ENCODE results near the gene SERTM1.

The SERTM1 gene

DNA sequence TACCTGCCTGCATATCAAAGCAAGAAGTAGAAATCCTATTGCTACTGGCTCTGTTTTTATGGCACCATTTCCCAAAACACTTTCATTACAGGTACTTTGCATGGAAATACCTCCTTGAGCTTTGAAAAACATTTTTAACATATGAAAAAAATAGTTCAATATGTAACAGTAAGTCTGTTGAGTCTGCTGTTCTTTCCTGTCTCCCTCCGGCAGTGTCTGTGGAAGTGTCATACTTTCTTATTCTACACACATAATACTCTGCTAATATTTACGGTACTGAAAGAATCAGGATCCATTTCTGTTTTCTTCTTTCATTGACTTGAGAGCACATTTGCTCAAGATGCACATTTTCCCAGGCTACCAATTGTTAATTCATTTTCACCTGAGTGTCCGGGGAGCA, 8.2 kb upstream of the SERTM1 start:
- no peak for TF ChIP-seq EZH2 (IDR thresholded peaks at IDR 0.05; ENCODE audit: borderline replicate concordance, low read length)
- TF ChIP-seq CTCF (IDR thresholded peaks at IDR 0.05; ENCODE audit: low read length): no peak
- no peak overlapping the region for H3K9ac ChIP-seq (ENCODE audit: low read length)
- H3K4me3 ChIP-seq (ENCODE audit: low read depth, low read length, poor library complexity, severe bottlenecking): no peak overlapping the region
- H3K9me3 ChIP-seq (ENCODE audit: low read length): no peaks in the 10 kb centered on the region
- no peaks in the 10 kb centered on the region for H3K4me1 ChIP-seq (ENCODE audit: insufficient read depth, low read length, severe bottlenecking)
- H3K36me3 ChIP-seq (ENCODE audit: insufficient read depth, low read length): no peaks in the 10 kb centered on the region
- H2AFZ ChIP-seq (ENCODE audit: low read length): no peak overlapping the region
- H3K4me2 ChIP-seq (ENCODE audit: low read length): no peak overlapping the region
- no peaks in the 10 kb centered on the region for H3F3A ChIP-seq (ENCODE audit: insufficient read depth, low read length)
- no peak overlapping the region for H3K27ac ChIP-seq (ENCODE audit: low read depth, low read length, poor library complexity, severe bottlenecking)
- no peaks in the 10 kb centered on the region for H3K27me3 ChIP-seq (ENCODE audit: insufficient read depth, low read length)
- no peaks in the 10 kb centered on the region for H3K9me2 ChIP-seq (ENCODE audit: low read depth, low read length)
- H3K79me2 ChIP-seq (ENCODE audit: insufficient read depth, low read length): no peaks in the 10 kb centered on the region
- no peaks in the 10 kb centered on the region for H4K20me1 ChIP-seq (ENCODE audit: insufficient read depth, low read length)

- no peaks in the 10 kb centered on the region for H3K9me3 ChIP-seq (ENCODE audit: low read length)
- no peaks in the 10 kb centered on the region for H3F3A ChIP-seq (ENCODE audit: insufficient read depth, low read length)
- H3K36me3 ChIP-seq (ENCODE audit: insufficient read depth, low read length): no peaks in the 10 kb centered on the region
- no peak overlapping the region for H3K4me3 ChIP-seq (ENCODE audit: low read depth, low read length, poor library complexity, severe bottlenecking)
- no peak overlapping the region for H2AFZ ChIP-seq (ENCODE audit: low read length)
- H3K79me2 ChIP-seq (ENCODE audit: insufficient read depth, low read length): no peaks in the 10 kb centered on the region
- TF ChIP-seq EZH2 (IDR thresholded peaks at IDR 0.05; ENCODE audit: borderline replicate concordance, low read length): no peak
- no peak for TF ChIP-seq CTCF (IDR thresholded peaks at IDR 0.05; ENCODE audit: low read length)
- no peak overlapping the region for H3K27ac ChIP-seq (ENCODE audit: low read depth, low read length, poor library complexity, severe bottlenecking)
- no peaks in the 10 kb centered on the region for H3K27me3 ChIP-seq (ENCODE audit: insufficient read depth, low read length)
- H3K4me2 ChIP-seq (ENCODE audit: low read length): no peak overlapping the region
- no peaks in the 10 kb centered on the region for H4K20me1 ChIP-seq (ENCODE audit: insufficient read depth, low read length)
- H3K9me2 ChIP-seq (ENCODE audit: low read depth, low read length): no peaks in the 10 kb centered on the region
- H3K4me1 ChIP-seq (ENCODE audit: insufficient read depth, low read length, severe bottlenecking): no peaks in the 10 kb centered on the region
- H3K9ac ChIP-seq (ENCODE audit: low read length): no peak overlapping the region
Measured at GRCh38 chr13:36666477-36667229, 7.2 kb upstream of the SERTM1 start.

DNA sequence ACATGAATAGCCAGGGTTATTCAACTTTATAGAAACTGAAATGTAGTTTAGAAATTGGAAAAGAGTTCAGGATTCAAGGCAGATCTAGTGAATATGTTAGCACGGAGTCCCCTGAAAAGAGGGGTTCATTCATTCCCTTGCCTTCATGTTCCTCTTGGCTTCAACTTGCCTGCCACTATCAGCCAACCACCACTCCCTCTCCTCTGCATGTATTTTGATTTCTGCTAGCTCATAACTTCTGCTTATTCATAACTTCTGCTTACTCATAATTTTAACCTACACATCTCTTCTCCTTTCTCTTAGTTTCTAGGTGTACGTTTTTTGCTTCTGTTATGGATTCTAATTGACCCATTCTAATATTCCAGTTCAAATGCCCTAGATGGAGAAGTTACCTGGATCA, 5.5 kb upstream of the SERTM1 start:
- TF ChIP-seq EZH2 (IDR thresholded peaks at IDR 0.05; ENCODE audit: borderline replicate concordance, low read length) (no peak), CTCF (IDR thresholded peaks at IDR 0.05; ENCODE audit: low read length) (no peak)
- Histone ChIP-seq H2AFZ (ENCODE audit: low read length) (no peak overlapping the region), H4K20me1 (ENCODE audit: insufficient read depth, low read length) (no peaks in the 10 kb centered on the region), H3K4me1 (ENCODE audit: insufficient read depth, low read length, severe bottlenecking) (no peaks in the 10 kb centered on the region), H3K4me2 (ENCODE audit: low read length) (no peak overlapping the region), H3K79me2 (ENCODE audit: insufficient read depth, low read length) (no peaks in the 10 kb centered on the region), H3K9me3 (ENCODE audit: low read length) (no peaks in the 10 kb centered on the region), H3K27me3 (ENCODE audit: insufficient read depth, low read length) (no peaks in the 10 kb centered on the region), H3F3A (ENCODE audit: insufficient read depth, low read length) (no peaks in the 10 kb centered on the region), H3K9ac (ENCODE audit: low read length) (no peak overlapping the region), H3K27ac (ENCODE audit: low read depth, low read length, poor library complexity, severe bottlenecking) (no peak overlapping the region), H3K9me2 (ENCODE audit: low read depth, low read length) (no peaks in the 10 kb centered on the region), H3K4me3 (ENCODE audit: low read depth, low read length, poor library complexity, severe bottlenecking) (no peak overlapping the region), H3K36me3 (ENCODE audit: insufficient read depth, low read length) (no peaks in the 10 kb centered on the region)

Measured in OCI-LY1 (cell line).